BLaER1 treated with 17β-estradiol and CSF1 and Interleukin-3, amounts not matched to agents 10 nM and 100 nM (cell line): ENCODE data around the gene GFI1.
A peak's percentile ranks its signal among the peaks of the same experiment; 100 is the strongest.

ENCODE experiments used
- H3K27ac ChIP-seq, 11 experiments: shearing (Covaris generic); formaldehyde crosslinking; 2 replicates each; pipeline ENCODE4 v1.8.1; 2022
- H3K27me3 ChIP-seq, 11 experiments: shearing (Covaris generic); formaldehyde crosslinking; 2 replicates each; pipeline ENCODE4 v1.8.1; 2022
- H3K36me3 ChIP-seq, 11 experiments: shearing (Covaris generic); formaldehyde crosslinking; 2 replicates each; pipeline ENCODE4 v1.8.1; 2022
- H3K4me1 ChIP-seq, 10 experiments: shearing (Covaris generic); formaldehyde crosslinking; 2 replicates each; pipeline ENCODE4 v1.8.1; 2022
- H3K4me2 ChIP-seq, 11 experiments: shearing (Covaris generic); formaldehyde crosslinking; 2 replicates each; pipeline ENCODE4 v1.8.1; 2022
- H3K4me3 ChIP-seq, 10 experiments: shearing (Covaris generic); formaldehyde crosslinking; 2 replicates each; pipeline ENCODE4 v1.8.1; 2022
- H3K9ac ChIP-seq, 11 experiments: shearing (Covaris generic); formaldehyde crosslinking; 2 replicates each; pipeline ENCODE4 v1.8.1; 2022
- H3K9me3 ChIP-seq, 11 experiments: shearing (Covaris generic); formaldehyde crosslinking; replicated peaks in 1 of 11; 2 replicates each; pipeline ENCODE4 v1.8.1; 2022
- H4K20me1 ChIP-seq, 11 experiments: shearing (Covaris generic); formaldehyde crosslinking; 2 replicates each; pipeline ENCODE4 v1.8.1; 2022
- Cebpa-rat ChIP-seq, 11 experiments: shearing (Covaris generic); IDR thresholded peaks; 2 replicates each; pipeline ENCODE4 v1.8.1; 2022

Gene GFI1

DNA sequence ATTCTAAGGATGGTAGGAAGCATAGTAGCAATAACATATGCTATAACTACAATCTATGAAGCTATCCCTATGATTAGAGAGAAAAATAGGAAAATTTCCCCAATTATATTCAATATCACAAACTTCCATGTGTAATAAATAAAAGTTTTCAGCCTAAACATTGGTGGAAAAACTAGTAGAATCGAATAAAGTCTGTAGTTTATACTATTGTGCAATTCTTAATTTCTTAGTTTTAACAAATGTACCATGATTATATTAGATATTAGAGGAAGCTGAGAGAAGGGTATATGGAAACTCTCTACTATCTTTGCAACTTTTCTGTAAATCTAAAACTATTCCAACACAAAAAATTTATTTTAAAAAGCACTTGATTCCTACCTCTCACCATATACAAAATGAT lies 13.8 kb upstream of the GFI1 start:
- no peak overlapping the region for H3K9ac ChIP-seq

DNA sequence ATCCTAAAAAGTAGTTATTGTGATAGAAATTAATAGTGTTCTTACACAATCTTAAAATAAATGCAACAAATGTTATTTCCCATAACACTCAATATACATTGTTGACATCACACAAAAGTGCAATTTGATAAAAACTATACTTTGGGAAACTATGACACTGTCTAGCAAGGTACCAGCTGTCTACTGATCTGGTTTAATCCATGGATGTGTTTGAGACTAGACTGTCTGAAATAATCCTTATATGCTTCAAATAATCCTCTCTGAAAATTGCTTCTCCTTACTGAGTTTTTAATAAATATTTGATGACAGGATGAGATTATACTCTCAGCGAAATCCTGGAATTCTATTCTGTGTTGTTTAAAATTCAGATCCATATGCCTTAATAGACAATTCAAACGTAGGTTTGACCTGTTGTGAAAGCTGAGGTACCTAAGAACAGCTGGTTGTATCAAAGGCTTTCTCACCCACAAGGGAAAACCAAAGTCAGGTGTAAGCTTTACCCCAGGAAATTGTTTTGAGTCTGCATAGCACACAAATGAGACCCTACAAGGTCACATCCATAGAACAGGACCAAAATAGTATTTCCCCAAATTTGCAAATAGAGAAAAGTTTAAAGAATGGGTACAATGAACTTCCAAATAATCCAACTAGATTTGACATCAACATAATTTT lies 8.8 kb upstream of the GFI1 start:
- TF ChIP-seq Cebpa-rat (IDR thresholded peaks at IDR 0.05), result no peak
- H3K27ac ChIP-seq, result no peak overlapping the region

More for the DNA sequence above, 13.8 kb upstream of the GFI1 start:
- no peak for TF ChIP-seq Cebpa-rat (IDR thresholded peaks at IDR 0.05)
- H3K27ac ChIP-seq, result no peak overlapping the region
- no peak overlapping the region for H3K4me2 ChIP-seq
- H3K27me3 ChIP-seq, result no peaks in the 10 kb centered on the region
- no peaks in the 10 kb centered on the region for H4K20me1 ChIP-seq
- H3K9me3 ChIP-seq, result 0 out of 22 replicates have a peak, but pooled peaks cover 0 to 3% (median 0%) of the 10 kb centered on the region in 11 experiments
- no peaks in the 10 kb centered on the region for H3K36me3 ChIP-seq
- H3K4me3 ChIP-seq, result no peak overlapping the region
- H3K4me1 ChIP-seq, result peaks cover 7 to 35% (median 33%) of the 10 kb centered on the region in 10 experiments; a peak in 18 of 20 replicates

DNA sequence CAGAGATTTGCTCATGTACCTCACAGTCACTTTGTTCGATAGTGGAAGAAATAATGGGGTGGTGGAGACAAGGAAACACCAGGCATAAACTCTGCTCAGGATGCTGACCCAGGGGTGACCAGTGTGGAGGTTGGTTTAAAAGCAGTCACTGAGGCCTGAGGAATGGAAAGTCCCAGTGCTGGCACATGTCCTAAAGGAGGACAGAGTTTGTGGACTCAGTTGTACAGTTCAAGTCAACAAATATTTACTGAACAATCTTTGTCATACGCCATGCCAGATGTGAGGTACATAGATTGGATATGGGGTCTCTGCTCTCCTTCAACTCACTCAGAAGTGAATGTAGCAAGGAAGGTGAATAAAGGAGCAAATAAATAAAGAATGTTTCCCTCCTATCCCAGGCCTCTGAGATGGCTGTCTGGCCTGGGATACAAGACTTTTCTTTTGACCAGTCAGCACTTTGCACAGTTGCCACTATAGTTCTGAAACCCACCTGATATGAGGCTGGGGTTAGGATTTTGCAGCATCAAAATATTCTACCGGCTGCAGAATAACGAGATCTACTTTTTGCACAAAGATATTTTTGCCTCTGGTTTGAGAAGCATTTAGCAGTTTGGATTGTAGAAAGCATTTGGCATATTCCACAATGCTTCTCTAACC lies 7.9 kb upstream of the GFI1 start:
- Histone ChIP-seq H3K9me3 (no peaks in the 10 kb centered on the region), H3K4me3 (no peak overlapping the region), H3K4me2 (peak overlapping the region in 6 of 11 experiments; percentile 20 to 42 (median 34); a peak in 9 of 22 replicates), H3K9ac (no peak overlapping the region), H4K20me1 (no peaks in the 10 kb centered on the region), H3K27me3 (no peaks in the 10 kb centered on the region), H3K36me3 (no peaks in the 10 kb centered on the region), H3K27ac (no peak overlapping the region), H3K4me1 (peaks cover 0 to 12% (median 2%) of the 10 kb centered on the region in 10 experiments; a peak in 9 of 20 replicates)
- no peak for TF ChIP-seq Cebpa-rat (IDR thresholded peaks at IDR 0.05)

More for the DNA sequence above, 8.8 kb upstream of the GFI1 start:
- Histone ChIP-seq H3K36me3 (no peaks in the 10 kb centered on the region), H3K9me3 (no peaks in the 10 kb centered on the region), H3K9ac (no peak overlapping the region), H3K4me3 (no peak overlapping the region), H3K4me1 (peaks cover 0 to 12% (median 2%) of the 10 kb centered on the region in 10 experiments; a peak in 9 of 20 replicates), H3K27me3 (no peaks in the 10 kb centered on the region), H4K20me1 (no peaks in the 10 kb centered on the region), H3K4me2 (peak overlapping the region in 4 of 11 experiments; percentile 24 to 42 (median 36); a peak in 3 of 22 replicates)

DNA sequence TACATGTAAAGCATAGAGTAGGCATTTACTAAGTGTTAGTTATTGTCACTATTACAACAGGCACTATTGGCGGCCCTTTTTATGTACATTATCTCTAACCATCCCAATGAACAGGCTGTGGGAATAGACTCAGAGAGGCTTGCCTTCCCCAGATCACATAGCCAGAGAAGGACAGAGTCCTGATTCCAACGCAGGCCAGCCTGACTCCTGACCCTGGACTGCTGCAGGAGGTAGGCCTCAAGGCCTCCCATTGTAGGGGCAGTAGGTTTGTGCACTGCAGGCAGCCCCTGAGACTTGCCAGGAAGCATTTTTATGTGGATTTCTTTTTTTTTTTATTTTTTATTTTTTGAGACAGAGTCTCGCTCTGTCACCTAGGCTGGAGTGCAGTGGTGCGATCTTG lies 6.4 kb upstream of the GFI1 start:
- Histone ChIP-seq H3K9me3 (no peaks in the 10 kb centered on the region), H3K27ac (no peak overlapping the region), H3K4me1 (peaks cover 0 to 18% (median 2%) of the 10 kb centered on the region in 10 experiments; a peak in 10 of 20 replicates), H3K27me3 (0 out of 22 replicates have a peak, but pooled peaks cover 0 to 3% (median 0%) of the 10 kb centered on the region in 11 experiments), H3K9ac (no peak overlapping the region), H3K4me3 (no peak overlapping the region), H3K4me2 (no peak overlapping the region), H4K20me1 (no peaks in the 10 kb centered on the region), H3K36me3 (no peaks in the 10 kb centered on the region)
- TF ChIP-seq Cebpa-rat (IDR thresholded peaks at IDR 0.05), result no peak

- H3K27me3 ChIP-seq, result peaks cover 0 to 35% (median 0%) of the 10 kb centered on the region in 11 experiments; a peak in 8 of 22 replicates
- no peaks in the 10 kb centered on the region for H3K9me3 ChIP-seq
- H3K27ac ChIP-seq, result no peak overlapping the region
- TF ChIP-seq Cebpa-rat (IDR thresholded peaks at IDR 0.05), result no peak
- H3K4me2 ChIP-seq, result peak overlapping the region in 1 of 11 experiments; percentile 9; a peak in 3 of 22 replicates
- H3K4me1 ChIP-seq, result peaks cover 0 to 27% (median 15%) of the 10 kb centered on the region in 10 experiments; a peak in 15 of 20 replicates
- H3K9ac ChIP-seq, result no peak overlapping the region
- peaks cover 0 to 6% (median 0%) of the 10 kb centered on the region in 11 experiments; a peak in 2 of 22 replicates for H4K20me1 ChIP-seq
- H3K36me3 ChIP-seq, result no peaks in the 10 kb centered on the region
- no peak overlapping the region for H3K4me3 ChIP-seq
These were observed 2.1 kb upstream of the GFI1 start for GRCh38 chr1:92488832-92489231.

DNA sequence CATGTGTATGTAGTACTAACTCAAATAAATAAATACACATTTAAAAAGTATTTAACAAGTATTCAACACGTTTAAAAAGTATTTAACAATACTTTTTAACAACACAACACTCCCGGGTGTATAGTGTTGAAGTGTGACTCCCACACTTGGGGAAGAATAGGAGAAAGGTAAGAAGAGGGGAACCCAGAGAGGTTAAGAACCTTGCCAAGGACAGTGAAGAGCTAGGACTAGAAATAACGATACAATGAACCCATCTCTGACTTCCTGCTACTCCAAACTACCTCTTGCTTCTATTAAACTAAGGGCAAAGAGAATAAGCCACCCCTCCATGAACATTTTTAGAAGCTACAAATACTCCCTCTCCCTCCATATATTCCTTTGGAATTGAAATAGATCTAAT lies 1.7 kb upstream of the GFI1 start:
- no peaks in the 10 kb centered on the region for H3K9me3 ChIP-seq
- H4K20me1 ChIP-seq, result peaks cover 0 to 10% (median under 1%) of the 10 kb centered on the region in 11 experiments; a peak in 6 of 22 replicates
- peak overlapping the region in 1 of 11 experiments; percentile 20; a peak in 1 of 22 replicates for H3K9ac ChIP-seq
- H3K27ac ChIP-seq, result no peak overlapping the region
- H3K4me1 ChIP-seq, result peaks cover 4 to 30% (median 18%) of the 10 kb centered on the region in 10 experiments; a peak in 18 of 20 replicates
- peak overlapping the region in 5 of 11 experiments; percentile 1 to 100 (median 94); a peak in 8 of 22 replicates for H3K4me2 ChIP-seq
- peaks cover under 1 to 39% (median 3%) of the 10 kb centered on the region in 11 experiments; a peak in 16 of 22 replicates for H3K27me3 ChIP-seq
- TF ChIP-seq Cebpa-rat (IDR thresholded peaks at IDR 0.05), result no peak
- H3K36me3 ChIP-seq, result no peaks in the 10 kb centered on the region
- H3K4me3 ChIP-seq, result no peak overlapping the region

DNA sequence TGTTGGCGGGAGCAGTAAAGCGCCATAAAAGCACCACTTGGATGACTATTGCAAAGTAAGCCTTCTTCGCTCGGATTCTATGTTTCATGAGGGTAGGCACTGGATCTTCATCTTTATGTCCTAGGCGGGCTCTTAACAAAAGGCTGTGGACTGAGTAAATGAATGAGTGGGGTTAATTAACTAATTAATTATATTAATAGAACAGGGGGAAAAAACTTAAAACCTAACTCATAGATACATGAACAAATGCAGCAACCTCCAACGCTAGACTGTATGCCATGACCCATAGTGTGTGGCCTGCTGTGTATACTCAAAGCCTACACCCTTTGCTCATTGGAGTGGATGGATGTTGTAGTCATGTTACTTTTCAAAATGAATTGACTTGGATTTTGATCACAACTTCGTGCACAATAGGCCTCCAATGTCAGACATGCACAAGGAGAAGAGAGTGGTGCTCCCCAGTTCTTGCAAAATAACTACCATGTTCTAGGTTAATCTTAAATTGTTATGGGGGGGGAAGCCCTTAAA lies 417 bp upstream of the GFI1 start:
- Histone ChIP-seq H3K4me2 (peak overlapping the region; percentile 87 to 100 (median 99)), H3K9me3 (0 out of 22 replicates have a peak, but pooled peaks cover 0 to 2% (median 0%) of the 10 kb centered on the region in 11 experiments), H3K27me3 (peaks cover 14 to 52% (median 15%) of the 10 kb centered on the region in 11 experiments; a peak in 19 of 22 replicates), H3K36me3 (peaks cover 0 to 4% (median 0%) of the 10 kb centered on the region in 11 experiments; a peak in 5 of 22 replicates), H3K4me1 (peaks cover 14 to 42% (median 31%) of the 10 kb centered on the region in 10 experiments; a peak in 18 of 20 replicates), H3K27ac (peak overlapping the region in 8 of 11 experiments; percentile 84 to 94 (median 93); a peak in 16 of 22 replicates), H3K9ac (peak overlapping the region in 10 of 11 experiments; percentile 57 to 93 (median 90); a peak in 19 of 22 replicates), H4K20me1 (peaks cover 0 to 17% (median 12%) of the 10 kb centered on the region in 11 experiments; a peak in 8 of 22 replicates), H3K4me3 (peak overlapping the region; percentile 68 to 90 (median 76))
- no peak for TF ChIP-seq Cebpa-rat (IDR thresholded peaks at IDR 0.05)

- Histone ChIP-seq H3K4me2 (peak overlapping the region; percentile 97 to 100 (median 99)), H3K9me3 (peaks cover 0 to 16% (median 9%) of the 10 kb centered on the region in 11 experiments; a peak in 14 of 22 replicates), H3K27ac (peak overlapping the region in 10 of 11 experiments; percentile 20 to 94 (median 92); a peak in 19 of 22 replicates), H3K9ac (peak overlapping the region; percentile 70 to 93 (median 89)), H3K36me3 (peaks cover 0 to 19% (median 14%) of the 10 kb centered on the region in 11 experiments; a peak in 18 of 22 replicates), H3K4me3 (peak overlapping the region; percentile 68 to 90 (median 76)), H4K20me1 (peaks cover 0 to 19% (median 14%) of the 10 kb centered on the region in 11 experiments; a peak in 8 of 22 replicates), H3K27me3 (peaks cover 16 to 59% (median 20%) of the 10 kb centered on the region in 11 experiments; a peak in 19 of 22 replicates), H3K4me1 (peaks cover 14 to 48% (median 35%) of the 10 kb centered on the region in 10 experiments; a peak in 18 of 20 replicates)
- TF ChIP-seq Cebpa-rat (IDR thresholded peaks at IDR 0.05), result no peak
These were observed 1.1 kb downstream of the GFI1 start for GRCh38 chr1:92485381-92486250.
